NB4 (cell line): Measurements from ENCODE around the gene RUVBL1.

ENCODE experiments used
- DNase-seq: peaks from one replicate; pipeline ENCODE4 v3.0.0; 2010; ENCODE audit warnings: low read depth
- H3K4me3 ChIP-seq: one replicate; pipeline ENCODE4 v1.5.1; 2011; ENCODE audit warnings: mild to moderate bottlenecking, low read depth, low read length, moderate library complexity
- CTCF ChIP-seq: IDR thresholded peaks from one replicate; pipeline ENCODE4 v1.5.1; 2012; ENCODE audit warnings: low read depth, low read length
- MAX ChIP-seq: IDR thresholded peaks from 2 replicates; pipeline ENCODE4 v1.6.1; 2011; ENCODE audit warnings: low read depth, low read length
- MYC ChIP-seq: IDR thresholded peaks from 2 replicates; pipeline ENCODE4 v1.6.1; 2011; ENCODE audit warnings: low read depth, low read length
- POLR2A ChIP-seq: IDR thresholded peaks from 2 replicates; pipeline ENCODE4 v1.6.1; 2011; ENCODE audit warnings: mild to moderate bottlenecking; ENCODE audit not compliant: insufficient read length; ENCODE audit errors: extremely low read depth

The RUVBL1 gene

GRCh38 chr3:128084675-128085021 lies 39.0 kb downstream of the RUVBL1 start:
- DNase-seq = no peak
- H3K4me3 ChIP-seq = no peak overlapping the region
- TF ChIP-seq MAX = no peak
- TF ChIP-seq MYC = no peak
- TF ChIP-seq CTCF = no peak
- TF ChIP-seq POLR2A = no peak

- H3K4me3 ChIP-seq = no peak overlapping the region
- TF ChIP-seq MYC (no peak), CTCF (no peak), POLR2A (no peak), MAX (no peak)
- no peak for DNase-seq
Measured at GRCh38 chr3:128083980-128084674, 39.5 kb downstream of the RUVBL1 start.

GRCh38 chr3:128083396-128083795 lies 40.2 kb downstream of the RUVBL1 start:
- H3K4me3 ChIP-seq = no peak overlapping the region
- DNase-seq = no peak
- TF ChIP-seq MYC (no peak), POLR2A (no peak), CTCF (no peak), MAX (no peak)

GRCh38 chr3:128082546-128082945 lies 41.1 kb downstream of the RUVBL1 start:
- H3K4me3 ChIP-seq = no peak overlapping the region
- DNase-seq = no peak
- no peak for TF ChIP-seq MAX

- TF ChIP-seq MYC (no peak), POLR2A (no peak)
- H3K4me3 ChIP-seq = no peak overlapping the region
- no peak for DNase-seq
Measured at GRCh38 chr3:128081846-128082245, 41.8 kb downstream of the RUVBL1 start.

GRCh38 chr3:128081226-128081625 lies 42.4 kb downstream of the RUVBL1 start:
- no peak overlapping the region for H3K4me3 ChIP-seq
- TF ChIP-seq CTCF = no peak
- TF ChIP-seq MAX = no peak
- TF ChIP-seq MYC = no peak
- no peak for DNase-seq
